Ovary (tissue), 9 donors: ENCODE measurements around the gene SMARCA5. TPM values are rescaled to one million over a fixed set of nuclear protein-coding genes. Genes with fewer than 3 reads are reported as not detected.

ENCODE experiments used
- DNase-seq, 5 donors: peaks; one replicate each; pipeline ENCODE4 v3.0.0-alpha.2; 2019 to 2020
- H3K27ac ChIP-seq, 2 donors: fragments of 200-600 bp; one replicate each; pipeline versions ENCODE4 v1.5.1 to v1.8.0; 2019 to 2022
- H3K27me3 ChIP-seq: fragments of 200-600 bp; one replicate; pipeline ENCODE4 v1.8.0; 2022
- H3K36me3 ChIP-seq: fragments of 200-600 bp; sonication (generic); one replicate; pipeline ENCODE4 v1.5.1; 2019
- H3K4me1 ChIP-seq: one replicate; pipeline ENCODE4 v1.8.1; 2013; ENCODE audit warnings: mild to moderate bottlenecking, moderate library complexity; ENCODE audit not compliant: insufficient read depth
- H3K4me3 ChIP-seq: fragments of 200-600 bp; sonication (generic); one replicate; pipeline ENCODE4 v1.5.1; 2017
- H3K9me3 ChIP-seq, 2 donors: fragments of 200-600 bp in 1 of 2; sonication (generic) in 1 of 2; one replicate each; pipeline versions ENCODE4 v1.5.1 to v1.8.1; 2013 to 2019; ENCODE audit warnings: mild to moderate bottlenecking in 1 of 2, moderate library complexity in 1 of 2
- EP300 ChIP-seq: sonication (generic); formaldehyde crosslinking; IDR thresholded peaks from one replicate; pipeline ENCODE4 v1.6.1; 2017; ENCODE audit warnings: antibody characterized with exemption
- POLR2A ChIP-seq: fragments of 450-650 bp; IDR thresholded peaks from one replicate; pipeline ENCODE4 v1.6.1; 2017; ENCODE audit warnings: antibody characterized with exemption, mild to moderate bottlenecking, moderate library complexity
- WGBS, 3 donors: extraction: QIAGEN DNeasy Blood & Tissue Kit in 1 of 3; methylation state at CpG; one replicate each; pipeline versions ENCODE4 v1.1.5 to v1.1.7; 2013 to 2017; 5-methylcytosine and 5-hydroxymethylcytosine counted together
- intact Hi-C, 4 donors: fragments of 100-400 bp; cut with DNase I; formaldehyde crosslinking; loops; one replicate each; pipeline versions ENCODE4 v1.11.0 to v1.15.1; 2022 to 2023
- polyA plus RNA-seq, 2 donors: library from polyadenylated mRNA; stranded (reverse); fragments of 200-250 nt in 1 of 2; fragments of 350-450 nt in 1 of 2; fragmentation: Illumina TruSeq in 1 of 2; extraction: RNeasy Lipid Tissue Mini Kit (QIAGEN cat#74804) in 1 of 2; gene quantifications; one replicate each; pipeline ENCODE4 v1.2.3, GENCODE V29; 2013 to 2014
- total RNA-seq, 7 donors: library from RNA; depleted of rRNA in 2 of 7; stranded (reverse); fragments of >200 nt in 2 of 7; fragmentation: NEBNext Ultra II Directional in 3 of 7; extraction: Animal tissue kit (Norgen Biotek cat#: 25700) in 3 of 7; gene quantifications; one replicate each; pipeline versions ENCODE4 v1.1.0 to v1.2.4, GENCODE V29; 2016 to 2023
- TF ChIP-seq, protein P1 (sequence below), 3 donors: fragments of 450-650 bp in 2 of 3; fragments of 200-600 bp in 1 of 3; IDR thresholded peaks; one replicate each; pipeline versions ENCODE4 v1.5.1 to v1.8.0; 2016 to 2022; ENCODE audit warnings: antibody characterized with exemption in 3 of 3, mild to moderate bottlenecking in 1 of 3
- donor health status: DM: no; HTN: no; CAD: no; lungs with moderate emphysema.
- donor health status: DM: no; HTN: no; CAD: no.
- donor health status: Bipolar disorder and iron deficiency.
- donor health status: DM: yes; HTN: yes; CAD: no.
- donor health status: DM: no; HTN: no; CAD: no.
- donor health status: DM: yes; HTN: yes; CAD: no.

SMARCA5 gene
- total and polyA plus RNA-seq, 9 donors, result 21.2 to 55.1 (median 40.2) TPM

DNA sequence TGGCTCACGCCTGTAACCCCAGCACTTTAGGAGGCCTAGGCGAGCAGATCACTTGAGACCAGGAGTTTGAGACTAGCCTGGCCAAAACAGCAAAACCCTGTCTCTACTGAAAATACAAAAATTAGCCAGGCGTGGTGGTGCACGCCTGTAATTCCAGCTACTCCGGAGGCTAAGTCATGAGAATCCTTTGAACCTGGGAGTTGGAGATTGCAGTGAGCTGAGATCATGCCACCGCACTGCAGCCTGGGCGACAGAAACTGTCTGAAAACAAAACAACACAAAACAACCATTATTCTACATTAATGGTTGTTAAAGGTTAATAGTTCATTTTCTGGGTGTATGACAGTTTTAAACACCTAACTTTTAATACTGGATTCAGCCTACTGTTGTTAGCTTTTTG is 1.6 kb upstream of the SMARCA5 start:
- TF ChIP-seq EP300 (no peak), POLR2A (no peak)
- TF ChIP-seq, protein P1, sequence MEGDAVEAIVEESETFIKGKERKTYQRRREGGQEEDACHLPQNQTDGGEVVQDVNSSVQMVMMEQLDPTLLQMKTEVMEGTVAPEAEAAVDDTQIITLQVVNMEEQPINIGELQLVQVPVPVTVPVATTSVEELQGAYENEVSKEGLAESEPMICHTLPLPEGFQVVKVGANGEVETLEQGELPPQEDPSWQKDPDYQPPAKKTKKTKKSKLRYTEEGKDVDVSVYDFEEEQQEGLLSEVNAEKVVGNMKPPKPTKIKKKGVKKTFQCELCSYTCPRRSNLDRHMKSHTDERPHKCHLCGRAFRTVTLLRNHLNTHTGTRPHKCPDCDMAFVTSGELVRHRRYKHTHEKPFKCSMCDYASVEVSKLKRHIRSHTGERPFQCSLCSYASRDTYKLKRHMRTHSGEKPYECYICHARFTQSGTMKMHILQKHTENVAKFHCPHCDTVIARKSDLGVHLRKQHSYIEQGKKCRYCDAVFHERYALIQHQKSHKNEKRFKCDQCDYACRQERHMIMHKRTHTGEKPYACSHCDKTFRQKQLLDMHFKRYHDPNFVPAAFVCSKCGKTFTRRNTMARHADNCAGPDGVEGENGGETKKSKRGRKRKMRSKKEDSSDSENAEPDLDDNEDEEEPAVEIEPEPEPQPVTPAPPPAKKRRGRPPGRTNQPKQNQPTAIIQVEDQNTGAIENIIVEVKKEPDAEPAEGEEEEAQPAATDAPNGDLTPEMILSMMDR (IDR thresholded peaks at IDR 0.05), result no peak
- intact Hi-C loops, result no loop called here
- Histone ChIP-seq H3K4me1 (peaks cover 3% of the 10 kb centered on the region), H3K9me3 (no peaks in the 10 kb centered on the region), H3K4me3 (no peak overlapping the region), H3K36me3 (no peaks in the 10 kb centered on the region), H3K27me3 (no peaks in the 10 kb centered on the region), H3K27ac (no peak overlapping the region)
- no peak for DNase-seq
- 89 to 97% (median 93%) methylated on average over 7 of the region's 7 CpGs for WGBS, 3 donors

DNA sequence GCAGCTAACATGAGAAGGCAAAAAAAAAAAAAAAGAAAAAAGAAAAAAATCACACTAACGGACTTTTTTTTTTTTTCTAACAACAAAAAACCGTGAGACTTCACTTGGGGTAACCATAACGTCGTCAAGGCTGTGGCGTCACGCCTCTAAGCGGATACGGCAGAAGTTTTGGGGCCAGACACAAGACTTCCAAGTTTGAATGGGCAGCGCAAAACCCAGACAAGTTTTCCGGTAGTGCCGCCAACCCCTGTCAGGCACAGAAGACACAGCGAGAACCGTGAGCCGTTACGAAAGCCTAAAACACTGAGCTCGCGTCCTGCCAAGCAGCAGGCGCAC is 556 bp upstream of the SMARCA5 start:
- DNase-seq, result no peak
- Histone ChIP-seq H3K4me3 (peak overlapping the region; percentile 96), H3K27ac (peak overlapping the region; percentile 98 to 99), H3K27me3 (no peaks in the 10 kb centered on the region), H3K9me3 (no peaks in the 10 kb centered on the region), H3K4me1 (peaks cover 3% of the 10 kb centered on the region), H3K36me3 (no peaks in the 10 kb centered on the region)
- intact Hi-C loops, result no loop called here
- 0 to 1% (median 0%) methylated on average over 18 of the region's 18 CpGs for WGBS, 3 donors
- TF ChIP-seq EP300 (no peak), POLR2A (no peak)
- TF ChIP-seq, protein P1 (IDR thresholded peaks at IDR 0.05), result no peak

DNA sequence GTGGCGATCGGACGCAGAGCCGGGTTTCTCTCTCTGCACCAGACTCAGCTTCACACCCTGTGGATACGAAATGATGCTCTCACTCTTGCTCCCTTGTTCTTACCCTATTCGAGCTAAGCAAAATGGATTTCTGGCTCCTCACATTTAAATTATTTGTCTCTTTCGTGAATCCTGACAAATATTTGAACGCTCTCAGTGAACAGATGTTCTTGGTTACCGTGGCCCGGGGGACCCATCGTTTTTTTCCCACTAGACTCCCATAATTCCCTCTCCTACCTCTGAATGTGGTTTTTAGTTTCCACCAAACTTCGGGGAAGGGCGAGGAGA is 630 bp downstream of the SMARCA5 start:
- H3K4me1 ChIP-seq, result peaks cover 3% of the 10 kb centered on the region
- TF ChIP-seq EP300, result no peak
- TF ChIP-seq POLR2A, result no peak
- TF ChIP-seq, protein P1 (IDR thresholded peaks at IDR 0.05), result no peak
- DNase-seq, result no peak
- H3K27ac ChIP-seq, result peak overlapping the region; percentile 98 to 99
- WGBS, 3 donors, result 0% methylated on average over 13 of the region's 13 CpGs
- no peaks in the 10 kb centered on the region for H3K27me3 ChIP-seq
- intact Hi-C loops, result no loop called here
- peak overlapping the region; percentile 96 for H3K4me3 ChIP-seq
- no peaks in the 10 kb centered on the region for H3K9me3 ChIP-seq
- H3K36me3 ChIP-seq, result no peaks in the 10 kb centered on the region

DNA sequence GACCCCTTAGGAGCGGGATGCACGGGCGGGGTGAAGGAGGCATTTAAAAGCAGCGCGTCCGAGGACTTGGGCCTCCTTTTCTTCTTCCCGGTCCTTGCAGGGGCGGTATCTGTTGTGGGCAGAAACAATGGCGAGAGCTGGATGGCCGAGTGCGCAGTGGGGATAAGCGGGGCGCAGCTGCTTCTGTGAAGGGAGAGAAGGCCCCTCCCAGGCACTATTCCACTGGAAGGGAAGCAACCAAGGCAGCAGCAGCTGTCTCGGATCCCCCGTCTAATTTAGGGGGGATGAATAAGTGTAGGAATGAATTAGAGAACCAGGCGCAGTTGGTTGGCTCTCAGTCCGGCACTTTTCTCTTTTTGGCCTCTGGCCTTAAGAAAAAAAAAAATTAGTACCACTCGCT is 995 bp downstream of the SMARCA5 start:
- TF ChIP-seq, protein P1 (IDR thresholded peaks at IDR 0.05), result no peak
- TF ChIP-seq POLR2A (no peak), EP300 (no peak)
- WGBS, 3 donors, result 0 to 1% (median 0%) methylated on average over 18 of the region's 18 CpGs
- intact Hi-C loops, result no loop called here

DNA sequence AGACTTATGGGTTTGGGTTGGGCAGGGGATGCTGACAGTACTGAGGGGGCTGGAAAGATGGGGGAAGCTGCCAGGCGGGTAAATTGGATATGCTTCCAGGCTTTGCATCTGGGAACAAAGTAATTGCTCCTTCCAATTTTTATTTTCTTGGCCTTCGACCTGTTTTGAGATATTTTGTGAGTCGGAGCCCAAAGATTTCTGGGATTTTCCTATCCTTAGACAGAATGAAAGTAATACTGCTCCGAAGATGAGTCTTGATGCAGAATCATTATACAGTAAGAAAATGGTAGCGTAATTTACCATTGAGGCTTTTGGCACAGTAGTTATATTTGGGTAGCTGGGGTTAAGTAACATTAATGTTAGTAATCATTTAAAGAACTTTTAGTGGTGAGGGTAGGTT is 1.4 kb downstream of the SMARCA5 start:
- H3K36me3 ChIP-seq, result no peaks in the 10 kb centered on the region
- TF ChIP-seq POLR2A (no peak), EP300 (no peak)
- TF ChIP-seq, protein P1 (IDR thresholded peaks at IDR 0.05), result no peak
- 3 to 4% (median 4%) methylated on average over 5 of the region's 5 CpGs for WGBS, 3 donors
- H3K27ac ChIP-seq, result peak overlapping the region in 1 of 2 donors; percentile 99
- no peaks in the 10 kb centered on the region for H3K9me3 ChIP-seq
- peaks cover 3% of the 10 kb centered on the region for H3K4me1 ChIP-seq
- H3K4me3 ChIP-seq, result peak overlapping the region; percentile 96
- intact Hi-C loops, result no loop called here
- H3K27me3 ChIP-seq, result no peaks in the 10 kb centered on the region
- DNase-seq, result no peak

More for the DNA sequence above, 995 bp downstream of the SMARCA5 start:
- Histone ChIP-seq H3K4me1 (peaks cover 3% of the 10 kb centered on the region), H3K36me3 (no peaks in the 10 kb centered on the region), H3K9me3 (no peaks in the 10 kb centered on the region), H3K4me3 (peak overlapping the region; percentile 96), H3K27ac (peak overlapping the region; percentile 98 to 99), H3K27me3 (no peaks in the 10 kb centered on the region)
- DNase-seq, result peak; percentile 39 to 65 (median 57)
